Parathyroid adenoma (tissue), 2 donors: ENCODE data around the gene APBB3.

Experiments used
- H2AFZ ChIP-seq: fragments of 300-600 bp; sonication (generic); one replicate; pipeline ENCODE4 v1.7.0; 2017; ENCODE audit warnings: antibody characterized with exemption, mild to moderate bottlenecking
- H3K27ac ChIP-seq: fragments of 300-600 bp; sonication (generic); one replicate; pipeline ENCODE4 v1.7.0; 2017
- H3K27me3 ChIP-seq: fragments of 300-600 bp; sonication (generic); one replicate; pipeline ENCODE4 v1.7.0; 2017; ENCODE audit warnings: low read length; ENCODE audit not compliant: control insufficient read depth, insufficient read depth
- H3K36me3 ChIP-seq: fragments of 300-600 bp; sonication (generic); one replicate; pipeline ENCODE4 v1.7.0; 2017; ENCODE audit warnings: low read length; ENCODE audit not compliant: control insufficient read depth, insufficient read depth
- H3K4me1 ChIP-seq: fragments of 300-600 bp; sonication (generic); one replicate; pipeline ENCODE4 v1.7.0; 2017; ENCODE audit warnings: control low read depth
- H3K4me2 ChIP-seq: fragments of 300-600 bp; sonication (generic); one replicate; pipeline ENCODE4 v1.7.0; 2017; ENCODE audit warnings: low read length
- H3K4me3 ChIP-seq: fragments of 300-600 bp; sonication (generic); one replicate; pipeline ENCODE4 v1.7.0; 2017; ENCODE audit warnings: low read depth, low read length
- H3K79me2 ChIP-seq: fragments of 300-600 bp; sonication (generic); one replicate; pipeline ENCODE4 v1.7.0; 2017; ENCODE audit warnings: control low read depth
- H3K9ac ChIP-seq: fragments of 300-600 bp; sonication (generic); one replicate; pipeline ENCODE4 v1.7.0; 2017; ENCODE audit warnings: mild to moderate bottlenecking
- H3K9me3 ChIP-seq: fragments of 300-600 bp; sonication (generic); one replicate; pipeline ENCODE4 v1.7.0; 2017; ENCODE audit warnings: low read length; ENCODE audit not compliant: control insufficient read depth
- CTCF ChIP-seq: fragments of 300-600 bp; sonication (generic); IDR thresholded peaks from one replicate; pipeline ENCODE4 v1.7.0; 2017; ENCODE audit warnings: antibody characterized with exemption, mild to moderate bottlenecking
- donor health status: primary hyperparathyroidism.

APBB3 gene

GRCh38 chr5:140548791-140549190 lies 15.6 kb downstream of the APBB3 start:
- peaks cover 10% of the 10 kb centered on the region for H3K4me1 ChIP-seq
- H3K4me2 ChIP-seq: no peak overlapping the region
- H3K36me3 ChIP-seq: no peaks in the 10 kb centered on the region
- no peak overlapping the region for H3K9ac ChIP-seq
- H3K79me2 ChIP-seq: no peaks in the 10 kb centered on the region
- no peaks in the 10 kb centered on the region for H3K27me3 ChIP-seq
- H3K4me3 ChIP-seq: no peak overlapping the region
- TF ChIP-seq CTCF: no peak
- no peak overlapping the region for H2AFZ ChIP-seq
- peak overlapping the region; percentile 53 for H3K27ac ChIP-seq
- no peaks in the 10 kb centered on the region for H3K9me3 ChIP-seq

- no peak for TF ChIP-seq CTCF
- Histone ChIP-seq H3K9me3 (no peaks in the 10 kb centered on the region), H3K4me2 (no peak overlapping the region), H3K27ac (peak overlapping the region; percentile 53), H3K9ac (no peak overlapping the region), H2AFZ (no peak overlapping the region), H3K4me1 (peaks cover 10% of the 10 kb centered on the region), H3K36me3 (no peaks in the 10 kb centered on the region), H3K27me3 (no peaks in the 10 kb centered on the region), H3K4me3 (peak overlapping the region; percentile 38), H3K79me2 (no peaks in the 10 kb centered on the region)
Measured at GRCh38 chr5:140548300-140548688, 16.1 kb downstream of the APBB3 start.

GRCh38 chr5:140547508-140548299 lies 16.7 kb downstream of the APBB3 start, which contains the start of gene EIF4EBP3:
TSS of gene EIF4EBP3 (plus strand) at chr5:140547662. CDS start at chr5:140547738, 76 bp downstream.
- Histone ChIP-seq H3K36me3 (no peaks in the 10 kb centered on the region), H3K9me3 (no peaks in the 10 kb centered on the region), H3K9ac (no peak within 1 kb of the TSS), H2AFZ (peak within 1 kb of the TSS; percentile 56), H3K4me1 (peaks cover 10% of the 10 kb centered on the region), H3K27me3 (no peaks in the 10 kb centered on the region), H3K4me3 (peak within 1 kb of the TSS; percentile 38), H3K79me2 (no peaks in the 10 kb centered on the region), H3K4me2 (peak within 1 kb of the TSS; percentile 85), H3K27ac (peak within 1 kb of the TSS; percentile 53)
- TF ChIP-seq CTCF: peak; percentile 58

GRCh38 chr5:140546851-140547507 lies 17.4 kb downstream of the APBB3 start:
- Histone ChIP-seq H3K4me1 (peaks cover 10% of the 10 kb centered on the region), H3K27me3 (no peaks in the 10 kb centered on the region), H3K36me3 (no peaks in the 10 kb centered on the region), H3K9me3 (no peaks in the 10 kb centered on the region), H3K79me2 (no peaks in the 10 kb centered on the region), H3K4me3 (peak overlapping the region; percentile 33), H3K4me2 (peak overlapping the region; percentile 85), H3K9ac (no peak overlapping the region), H2AFZ (peak overlapping the region; percentile 56), H3K27ac (peak overlapping the region; percentile 47)
- no peak for TF ChIP-seq CTCF
